NCI-H1436 (cell line): ENCODE measurements around the gene NRXN2.

Experiments
- DNase-seq: peaks from one replicate; lab custom pipeline; 2025; lab: John Stamatoyannopoulos, UW

Gene NRXN2

DNA sequence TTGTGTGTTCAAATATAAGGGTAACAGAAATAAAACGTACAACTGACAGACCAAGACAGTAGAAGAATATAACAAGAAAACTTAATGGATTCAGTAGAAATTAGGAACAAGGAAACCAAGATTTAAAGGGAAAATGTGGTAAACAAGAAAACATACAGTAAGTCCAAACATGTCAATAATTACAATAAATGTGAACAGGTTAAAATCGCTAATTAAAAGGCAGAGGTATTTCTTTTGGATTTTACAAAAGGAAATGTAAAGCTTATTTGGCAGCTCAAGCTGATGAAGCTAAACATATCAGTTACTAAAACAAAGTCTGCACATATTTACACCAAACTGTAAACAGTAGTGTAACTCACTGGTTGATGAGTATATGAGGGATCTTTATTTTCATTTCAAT is 134.3 kb downstream of the NRXN2 start:
- no peak for DNase-seq

DNA sequence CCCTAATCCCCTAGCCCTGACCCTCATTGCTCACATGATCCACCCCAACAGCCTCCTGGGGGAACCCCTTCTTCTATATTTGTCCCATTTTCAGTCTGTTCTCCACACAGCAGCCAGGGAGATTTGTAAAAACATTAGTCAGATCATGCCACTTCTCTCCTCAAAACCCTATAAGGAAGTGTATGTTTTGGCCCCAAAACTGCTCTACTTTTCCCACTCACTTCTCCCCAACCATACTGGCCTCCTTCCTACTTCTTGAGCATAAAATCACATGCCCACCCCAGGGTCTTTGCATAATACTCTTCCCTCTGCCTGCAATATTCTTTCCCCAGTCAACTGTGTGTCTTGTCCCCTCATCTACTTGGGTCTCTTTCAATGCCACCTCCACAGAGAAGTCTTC is 136.6 kb downstream of the NRXN2 start:
- no peak for DNase-seq

DNA sequence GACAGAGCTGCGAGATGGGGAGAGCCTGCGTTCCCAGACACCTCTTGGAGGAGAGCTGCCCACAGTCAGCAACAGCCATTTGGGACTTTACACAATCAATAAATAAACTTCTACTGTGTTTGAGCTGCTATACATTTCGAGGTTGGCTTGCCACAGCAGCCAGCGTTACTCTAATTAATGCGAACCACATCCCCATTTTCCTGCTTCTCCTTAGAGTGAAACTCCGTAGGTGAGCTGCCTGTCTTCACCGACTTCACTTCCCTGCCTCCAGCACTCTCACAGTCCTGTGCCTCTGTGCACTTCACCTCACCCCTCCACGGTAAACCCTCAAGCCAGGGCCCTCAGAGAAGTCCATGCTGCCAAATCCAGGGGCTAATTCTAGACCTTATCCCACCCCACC is 137.8 kb downstream of the NRXN2 start:
- no peak for DNase-seq

DNA sequence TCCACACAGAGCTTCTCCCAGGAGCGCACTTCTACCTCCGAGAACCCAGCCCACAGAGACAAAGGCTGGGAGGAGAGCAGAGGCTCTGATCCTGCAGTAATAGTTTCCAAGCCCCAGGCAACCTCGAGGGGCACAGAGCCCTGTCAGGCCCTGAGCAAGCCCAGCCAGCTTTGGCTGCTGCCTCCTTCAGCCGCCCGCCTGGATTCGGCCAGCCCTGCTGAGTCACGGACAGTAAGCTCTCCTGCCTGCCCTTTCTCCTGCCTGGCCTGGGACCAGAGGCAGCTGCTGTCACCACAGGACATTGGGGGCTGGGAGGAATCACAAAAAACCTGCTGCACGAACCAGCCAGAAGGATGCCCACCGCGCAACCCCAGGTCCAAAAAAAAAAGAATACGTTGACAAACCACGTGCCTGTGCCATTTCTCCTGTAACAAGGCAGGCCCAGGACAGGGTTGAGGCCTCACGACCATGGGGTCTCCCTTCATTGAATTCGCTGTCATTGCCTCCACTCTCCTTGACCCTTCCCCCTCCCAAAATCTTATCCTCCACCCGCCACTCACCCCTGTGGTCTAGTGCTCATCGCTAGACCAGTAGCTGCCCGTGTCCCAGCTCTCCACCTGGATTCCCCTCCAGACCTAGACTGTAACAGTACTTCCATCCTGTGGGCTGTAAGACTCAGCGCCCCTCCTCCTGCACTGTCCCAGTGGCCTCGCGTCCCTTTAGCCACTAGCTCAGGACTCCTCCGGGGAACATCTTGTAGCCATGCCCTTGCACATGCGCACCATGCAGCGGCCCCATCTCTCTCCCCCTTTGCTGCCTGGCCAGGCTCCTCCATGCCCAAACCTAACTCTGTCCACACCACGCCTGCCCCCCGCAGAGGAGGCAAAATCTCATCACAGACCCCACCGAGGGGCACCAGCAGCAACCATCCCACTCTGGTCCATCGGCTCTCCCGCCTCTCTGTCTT is 139.4 kb downstream of the NRXN2 start:
- DNase-seq = no peak

DNA sequence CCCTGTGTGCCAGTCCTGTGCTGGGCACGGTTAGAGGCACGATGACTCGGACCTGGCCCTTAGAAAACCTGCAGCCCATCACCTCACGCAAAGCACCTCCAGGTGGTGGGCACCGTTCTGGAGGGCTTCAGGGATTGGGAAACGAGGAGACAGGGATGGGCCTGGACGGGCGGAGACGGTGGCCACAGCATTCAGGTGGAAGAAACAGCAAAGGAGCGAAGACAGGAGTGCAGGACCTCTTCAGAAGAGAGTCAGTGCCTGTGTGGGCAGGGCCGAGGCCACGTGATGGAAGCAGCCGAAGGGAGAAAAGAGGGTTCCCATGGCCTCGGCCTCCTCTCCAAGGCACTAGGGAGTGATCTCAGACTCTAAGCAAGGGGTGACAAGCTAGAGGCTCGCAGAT is 140.1 kb downstream of the NRXN2 start:
- DNase-seq = no peak

DNA sequence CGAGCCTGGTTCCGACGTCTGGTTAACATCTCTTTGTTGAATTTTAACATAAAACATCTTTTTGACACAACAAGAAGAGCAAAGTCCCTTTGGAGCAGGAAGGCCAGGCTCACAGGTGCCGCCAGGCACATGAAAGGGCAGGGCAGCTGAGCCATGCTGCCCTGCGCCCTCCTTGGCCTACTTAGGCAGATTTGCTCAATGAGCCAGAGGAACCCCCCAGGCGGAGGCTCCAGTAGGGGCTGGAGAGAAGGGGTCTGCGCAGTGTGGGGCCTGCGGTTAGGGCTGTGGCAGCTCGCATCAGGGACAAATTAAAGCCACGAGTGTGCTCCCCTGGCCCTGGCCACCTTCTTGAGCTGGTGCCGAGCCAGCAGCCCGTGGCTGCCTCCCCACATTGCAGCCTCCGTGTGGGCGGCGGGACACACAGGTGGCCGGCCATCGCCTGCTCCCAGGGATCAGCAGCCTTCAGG is 141.9 kb downstream of the NRXN2 start:
- DNase-seq = no peak

DNA sequence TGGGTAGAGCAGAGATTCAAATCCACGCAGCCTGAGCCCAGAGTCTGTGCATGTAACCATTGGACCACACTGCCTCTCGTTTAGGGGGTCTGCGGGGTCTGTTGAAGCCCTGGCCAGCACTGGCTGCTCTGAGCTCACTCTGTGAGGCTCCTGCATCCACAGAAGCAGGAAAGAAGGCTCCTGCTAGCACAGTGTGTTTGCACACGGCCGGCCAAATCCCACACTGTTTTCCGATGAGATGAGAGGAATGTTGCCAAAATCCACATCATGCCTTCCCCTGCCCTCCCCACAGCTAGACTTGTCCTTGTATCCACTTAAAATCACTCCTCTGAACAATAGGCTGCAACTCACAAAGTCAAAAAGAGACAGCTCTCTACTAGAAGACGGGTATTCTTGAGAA is 142.6 kb downstream of the NRXN2 start:
- no peak for DNase-seq

DNA sequence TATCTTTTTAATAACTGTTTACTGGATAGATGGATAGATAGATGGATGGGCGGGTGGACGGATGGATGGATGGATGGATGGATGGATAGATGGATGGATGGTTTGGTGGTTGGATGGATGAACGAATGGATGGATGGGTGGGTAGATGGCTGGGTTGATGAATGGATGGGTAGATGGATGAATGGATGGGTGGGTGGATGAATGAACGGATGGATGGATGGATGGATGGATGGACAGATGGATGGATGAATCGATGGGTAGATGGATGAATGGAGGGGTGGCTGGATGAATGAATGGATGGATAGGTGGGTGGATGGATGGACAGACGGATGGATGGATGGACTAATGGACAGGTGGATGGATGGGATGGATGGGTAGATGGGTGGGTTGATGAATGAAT is 145.8 kb downstream of the NRXN2 start:
- no peak for DNase-seq

DNA sequence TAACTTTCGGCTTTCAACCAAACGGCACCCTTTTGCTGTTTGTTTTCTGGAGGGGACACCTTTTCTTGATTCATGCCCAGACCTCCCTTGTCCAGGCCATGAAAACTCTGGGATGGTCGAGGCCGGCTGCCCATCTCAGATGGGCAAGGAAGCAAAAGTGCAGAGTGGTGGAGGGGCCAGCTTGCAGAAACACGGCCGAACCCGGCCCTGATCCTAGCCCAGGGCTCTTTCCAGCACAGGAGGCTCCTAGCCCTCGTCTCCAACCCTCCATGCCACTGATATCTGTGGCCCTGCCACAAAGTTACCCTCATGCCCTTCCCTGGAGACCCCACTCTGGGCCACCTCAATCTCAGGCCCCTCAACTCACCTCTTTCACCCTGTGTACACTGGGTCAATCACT is 150.9 kb downstream of the NRXN2 start:
- no peak for DNase-seq

DNA sequence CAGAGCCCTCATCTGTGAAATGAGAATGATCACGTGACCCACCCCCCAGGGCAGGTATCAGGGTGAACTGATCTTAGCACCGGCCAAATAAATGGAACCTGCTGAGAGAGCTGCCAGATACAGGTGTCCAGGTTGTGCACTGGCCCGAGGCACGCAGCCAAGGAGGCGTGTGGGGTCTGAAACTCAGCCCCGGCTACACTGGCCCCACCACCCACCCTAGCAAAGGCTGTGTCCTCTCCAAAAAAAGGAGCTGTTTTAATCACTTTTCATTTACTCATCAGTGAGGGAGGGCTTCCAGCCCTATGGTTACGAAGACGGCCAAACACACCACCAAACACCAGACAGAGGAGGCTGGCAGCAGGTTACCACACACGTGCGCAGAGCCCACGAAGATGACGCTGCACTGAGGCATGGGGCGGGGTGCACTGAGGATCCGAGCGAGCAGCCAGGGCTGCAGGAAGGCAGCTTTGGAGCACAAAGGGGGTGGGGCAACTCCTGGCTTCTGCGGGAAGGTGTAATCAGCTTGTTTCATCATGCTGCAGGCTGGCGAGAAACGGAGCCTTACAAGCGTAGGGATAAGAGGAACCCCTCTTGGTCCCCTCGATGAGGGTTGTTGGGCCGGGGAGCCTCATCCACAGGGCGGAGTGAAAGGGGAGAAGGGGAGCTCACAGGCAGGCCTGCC is 151.4 kb downstream of the NRXN2 start:
- no peak for DNase-seq

DNA sequence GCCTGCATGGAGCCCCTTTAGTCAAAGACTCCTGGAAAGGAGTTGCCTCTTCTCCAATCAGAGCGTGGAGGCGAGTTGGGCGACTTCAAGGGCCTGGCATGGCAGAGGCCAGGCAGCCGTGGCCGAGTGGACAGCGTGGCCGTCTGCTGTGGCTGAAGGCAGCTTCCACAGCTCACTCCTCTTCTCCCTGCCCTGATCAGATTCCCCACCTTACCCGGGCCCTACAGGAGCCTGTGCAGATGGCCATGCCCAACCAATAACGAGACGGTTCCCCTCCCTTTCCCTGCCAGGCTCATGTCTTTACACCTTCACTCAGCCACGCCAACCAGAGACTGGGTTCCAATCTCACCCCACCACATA is 152.0 kb downstream of the NRXN2 start:
- no peak for DNase-seq

DNA sequence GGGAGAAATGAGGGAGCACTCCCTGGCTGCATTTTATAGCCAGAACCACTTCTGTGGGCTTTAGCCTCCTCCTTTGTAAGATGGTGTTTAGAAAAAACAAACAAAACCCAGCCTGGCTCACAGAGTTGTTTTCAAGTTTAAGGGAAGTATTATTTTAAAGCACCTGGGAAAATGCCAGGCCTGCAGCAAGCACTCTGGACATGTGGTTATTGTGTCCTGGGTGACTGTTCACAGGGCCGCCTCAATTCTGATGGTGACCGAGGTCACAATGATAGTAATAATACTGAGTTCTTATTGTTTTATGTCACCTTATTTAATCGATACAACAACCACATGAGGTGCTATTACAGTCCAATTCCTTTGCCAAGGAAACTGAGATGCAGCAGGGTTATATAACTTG is 152.7 kb downstream of the NRXN2 start:
- no peak for DNase-seq

DNA sequence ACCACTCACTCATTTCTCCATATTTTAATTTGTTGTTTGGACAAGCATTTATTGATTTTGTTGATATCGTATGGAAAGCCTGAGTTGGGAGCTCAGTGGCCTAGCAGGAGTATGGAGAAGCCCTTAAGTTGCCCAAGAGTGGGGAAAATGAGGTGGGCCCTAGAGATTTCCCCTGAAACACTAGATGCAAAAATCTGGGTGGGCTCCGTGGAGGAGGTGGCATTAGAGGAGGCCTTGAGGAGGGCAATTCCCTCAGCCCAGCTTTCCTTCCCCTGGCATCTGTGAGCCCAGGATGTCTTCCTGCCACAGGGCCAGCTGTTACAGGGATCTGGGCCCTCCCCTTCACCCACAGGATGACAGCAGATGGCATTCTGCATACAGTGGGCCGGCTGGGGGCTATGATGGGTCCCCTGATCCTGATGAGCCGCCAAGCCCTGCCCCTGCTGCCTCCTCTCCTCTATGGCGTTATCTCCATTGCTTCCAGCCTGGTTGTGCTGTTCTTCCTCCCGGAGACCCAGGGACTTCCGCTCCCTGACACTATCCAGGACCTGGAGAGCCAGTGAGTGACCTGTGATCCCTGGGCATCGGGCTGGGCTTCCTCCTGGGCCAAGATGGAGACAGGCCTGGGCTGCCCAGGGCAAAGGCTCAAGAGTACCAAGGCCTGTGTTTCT is 153.6 kb downstream of the NRXN2 start:
- no peak for DNase-seq

DNA sequence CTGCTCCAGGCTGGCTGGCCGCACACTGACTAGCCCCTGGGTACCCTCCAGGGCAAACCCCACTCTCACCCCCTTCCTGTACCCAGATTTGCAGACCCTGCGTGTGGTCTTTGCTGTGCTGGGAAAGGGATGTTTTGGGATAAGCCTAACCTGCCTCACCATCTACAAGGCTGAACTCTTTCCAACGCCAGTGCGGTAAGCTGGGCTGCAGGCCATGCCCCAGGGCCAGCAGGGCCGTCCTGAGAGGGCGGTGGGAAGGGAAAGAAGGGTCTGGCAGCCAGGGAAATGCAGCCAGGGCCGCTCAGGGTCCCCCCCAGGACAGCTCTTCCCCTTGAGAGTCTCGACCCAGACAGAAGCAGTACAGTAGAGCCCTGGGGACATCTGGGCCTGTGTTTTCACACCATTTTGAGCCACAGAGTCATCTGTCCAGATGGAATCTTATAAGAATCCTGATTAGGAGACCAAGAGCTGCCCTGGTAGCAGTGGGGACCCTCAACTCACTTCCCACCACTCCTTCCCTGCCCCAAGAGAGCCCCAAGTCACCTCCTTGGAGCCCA is 154.3 kb downstream of the NRXN2 start:
- DNase-seq = no peak

DNA sequence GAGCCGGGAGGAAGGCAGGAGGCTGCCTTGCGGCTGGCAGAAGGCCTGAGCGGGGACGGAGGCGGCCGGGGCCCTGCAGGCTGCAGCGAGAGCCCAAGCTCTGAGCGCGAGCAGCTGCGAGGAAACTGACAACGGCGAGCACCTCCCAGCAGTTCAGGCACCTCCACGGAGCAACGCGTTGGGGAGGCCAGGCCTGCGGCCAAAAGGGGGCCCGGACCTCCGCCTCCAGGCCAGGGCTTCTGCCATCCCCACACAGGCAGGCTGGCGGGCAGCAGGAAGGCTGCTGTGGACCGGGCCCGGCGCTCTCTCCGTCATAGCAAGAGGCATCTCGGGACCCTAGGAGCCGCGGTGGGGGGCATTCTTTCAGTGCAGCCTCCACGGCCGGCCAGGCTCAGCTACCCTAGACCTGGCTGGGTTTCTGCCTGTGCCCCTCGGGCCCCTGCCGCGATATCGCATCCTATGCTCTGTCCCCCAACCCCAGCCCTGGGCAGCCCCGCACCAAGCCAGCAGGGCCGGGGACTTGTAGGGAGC is 154.9 kb downstream of the NRXN2 start:
- DNase-seq = no peak

DNA sequence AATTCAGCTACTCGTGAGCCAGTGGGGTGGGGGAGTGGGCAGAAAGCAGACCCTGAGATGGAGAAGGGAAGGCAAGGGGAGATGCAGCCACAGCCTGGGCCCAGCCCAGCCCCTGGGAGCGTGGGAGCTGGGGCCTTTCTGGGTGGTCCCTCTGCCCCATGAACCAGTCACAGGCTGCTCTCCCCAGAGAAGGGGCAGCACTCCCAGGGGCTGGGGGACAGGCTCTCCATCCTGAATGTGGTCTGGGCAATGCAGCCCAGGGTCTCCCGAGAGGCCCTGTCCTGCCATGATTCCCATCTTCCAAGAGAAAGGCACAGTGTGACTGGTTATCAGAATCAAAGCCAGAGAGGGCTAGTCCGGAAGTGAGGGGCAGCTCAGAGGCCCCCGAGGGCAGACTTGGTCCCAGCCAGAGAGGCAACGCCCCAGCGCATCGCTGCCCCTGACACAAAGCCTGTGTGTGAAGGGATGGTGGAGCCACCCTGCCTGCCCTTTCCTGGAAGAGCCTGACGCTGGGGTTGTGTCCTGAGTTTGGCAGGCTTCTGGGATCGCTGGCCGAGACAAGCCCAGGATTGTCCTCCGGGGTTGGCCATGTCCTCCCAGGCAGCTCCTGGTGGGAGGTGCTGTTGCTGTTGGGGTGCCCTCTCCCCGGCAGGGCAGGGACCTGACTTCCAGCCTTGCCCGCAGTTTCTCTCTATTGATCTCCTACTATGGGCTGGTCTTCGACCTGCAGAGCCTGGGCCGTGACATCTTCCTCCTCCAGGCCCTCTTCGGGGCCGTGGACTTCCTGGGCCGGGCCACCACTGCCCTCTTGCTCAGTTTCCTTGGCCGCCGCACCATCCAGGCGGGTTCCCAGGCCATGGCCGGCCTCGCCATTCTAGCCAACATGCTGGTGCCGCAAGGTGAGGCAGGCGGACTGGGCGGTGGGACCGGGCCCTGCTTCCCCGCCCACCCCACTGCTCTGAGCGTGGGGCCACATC is 155.8 kb downstream of the NRXN2 start:
- DNase-seq = no peak

DNA sequence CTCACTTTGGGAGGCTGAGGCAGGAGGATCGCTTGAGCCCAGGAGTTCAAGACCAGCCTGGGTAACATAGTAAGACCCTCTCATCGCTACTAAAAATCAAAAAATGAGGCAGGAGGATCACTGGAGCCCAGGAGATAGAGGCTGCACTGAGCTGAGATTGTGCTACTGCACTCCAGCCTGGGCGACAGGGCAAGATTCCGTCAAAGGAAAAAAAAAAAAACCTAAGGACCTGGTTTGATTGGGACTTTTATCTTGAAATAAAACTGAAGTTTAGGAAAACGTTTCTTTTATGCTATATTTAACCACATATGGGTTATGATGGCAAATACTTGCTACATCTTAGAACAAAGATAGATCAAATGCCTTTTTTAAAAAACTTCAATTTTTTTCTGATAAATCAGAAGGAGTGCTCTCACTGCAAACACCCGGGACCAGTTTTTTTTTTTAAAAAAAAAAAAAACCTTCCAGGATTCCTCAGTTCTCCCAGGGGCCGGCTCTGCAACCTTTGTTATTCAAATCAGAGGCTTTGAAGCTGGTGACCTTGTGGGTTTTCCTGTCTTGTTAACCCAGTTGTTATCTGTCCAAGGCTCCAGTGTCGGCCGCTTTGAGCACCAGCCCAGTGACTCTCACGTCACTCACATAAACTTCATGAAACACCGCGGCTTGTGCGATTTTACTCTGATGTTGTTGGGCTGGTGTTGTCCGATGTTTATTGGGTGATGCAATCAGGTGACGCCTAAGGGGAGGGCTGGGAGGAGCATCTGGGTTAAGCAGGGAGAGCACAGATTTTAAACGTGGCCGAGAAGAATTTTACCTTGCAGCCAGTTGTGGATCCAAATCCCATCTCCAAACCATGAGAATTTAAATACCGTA is 156.7 kb downstream of the NRXN2 start:
- DNase-seq = peak; percentile 48

DNA sequence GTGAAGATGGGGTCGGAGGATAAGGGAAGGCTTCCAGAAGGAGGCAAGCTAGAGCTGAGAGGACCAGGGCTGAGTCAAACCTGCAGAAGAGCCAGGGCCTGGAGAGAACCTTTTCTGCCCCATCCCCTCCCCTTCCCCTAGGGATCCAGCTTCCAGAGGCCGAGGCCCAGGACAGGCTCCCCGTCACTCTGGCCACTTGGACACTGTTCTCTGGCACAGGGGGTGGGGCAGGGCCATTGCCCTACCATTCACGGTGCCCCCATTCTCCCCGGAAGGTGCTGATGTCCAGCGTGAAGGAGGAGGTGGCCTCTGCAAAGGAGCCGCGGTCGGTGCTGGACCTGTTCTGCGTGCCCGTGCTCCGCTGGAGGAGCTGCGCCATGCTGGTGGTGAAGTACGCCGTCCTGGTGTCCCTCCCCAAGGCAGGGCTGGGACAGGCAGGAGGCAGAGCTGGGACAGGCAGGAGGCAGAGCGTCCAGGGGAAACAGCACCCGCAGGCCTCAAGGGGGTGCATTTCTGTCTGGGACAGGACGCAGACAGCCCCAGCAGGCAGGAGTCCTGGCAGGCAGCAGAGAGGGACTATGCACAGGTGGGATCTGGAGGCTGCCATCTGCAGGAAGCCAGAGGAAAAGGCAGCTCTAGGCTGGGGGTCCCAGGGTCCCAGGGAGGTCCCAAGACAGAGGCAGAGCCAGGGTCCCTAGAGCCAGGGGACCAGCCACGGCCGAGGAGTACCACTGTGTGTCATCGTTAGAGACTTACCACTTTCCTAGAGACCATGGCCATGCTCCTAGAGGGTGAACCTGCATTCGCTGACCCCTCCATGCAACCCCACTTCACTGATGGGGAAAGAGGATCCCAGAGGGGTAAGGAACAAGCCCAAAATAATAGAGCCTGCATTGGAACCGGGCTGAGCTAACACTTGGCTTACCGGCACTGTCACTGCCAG is 157.8 kb downstream of the NRXN2 start:
- no peak for DNase-seq

DNA sequence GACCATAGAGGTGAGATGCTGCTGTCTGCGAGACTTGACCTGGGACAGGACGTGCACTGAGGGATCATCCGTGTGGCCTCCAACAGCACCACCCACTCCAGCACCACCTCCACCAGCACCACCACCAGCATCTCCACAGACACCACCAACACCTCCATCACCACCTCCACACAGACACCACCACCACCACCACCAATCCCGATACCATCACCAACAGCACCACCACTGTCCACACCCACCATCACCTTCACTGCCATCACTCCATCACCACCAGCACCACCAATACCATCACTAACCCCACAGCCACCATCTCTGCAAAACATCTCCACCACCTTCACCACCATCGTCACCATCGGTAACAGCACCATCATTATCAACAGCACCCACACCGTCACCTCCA is 158.6 kb downstream of the NRXN2 start:
- no peak for DNase-seq
